K562 (cell line): ENCODE measurements around the gene HPD. TPM values are rescaled to one million over a fixed set of nuclear protein-coding genes. Genes with fewer than 3 reads are reported as not detected.

Source experiments
- CXXC5 ChIP-seq: fragments of 250-450 bp; sonication (Bioruptor Pico); IDR thresholded peaks from 2 replicates; pipeline ENCODE4 v1.8.0; 2022; ENCODE audit warnings: inconsistent platforms, mild to moderate bottlenecking, moderate library complexity
- DEAF1 ChIP-seq: fragments of 450-650 bp; formaldehyde crosslinking; IDR thresholded peaks from 2 replicates; pipeline ENCODE4 v1.4.0; 2020; ENCODE audit warnings: mild to moderate bottlenecking, moderate library complexity
- FUS ChIP-seq: fragments of 200-400 bp; formaldehyde crosslinking; optimal IDR thresholded peaks from 2 replicates; pipeline ENCODE3; 2017; ENCODE audit warnings: low read depth, low read length
- HCFC1 ChIP-seq: IDR thresholded peaks from 2 replicates; pipeline ENCODE4 v1.6.1; 2012; ENCODE audit warnings: low read depth, low read length, improper control_type of control experiment
- MYNN ChIP-seq, 2 experiments: sonication (generic); formaldehyde crosslinking in 1 of 2; IDR thresholded peaks; 2 replicates each; pipeline versions ENCODE4 v1.5.0 to v1.6.1; 2016 to 2020; ENCODE audit warnings: antibody characterized with exemption in 1 of 2, missing genetic modification reagents in 1 of 2
- NFIC ChIP-seq: fragments of 450-650 bp; IDR thresholded peaks from 2 replicates; pipeline ENCODE4 v1.6.1; 2017; ENCODE audit warnings: mild to moderate bottlenecking, inconsistent platforms
- RB1 ChIP-seq: fragments of 450-650 bp; IDR thresholded peaks from 2 replicates; pipeline ENCODE4 v1.6.1; 2017; ENCODE audit warnings: low read depth, mild to moderate bottlenecking
- REST ChIP-seq, 2 experiments: fragments of 450-650 bp; formaldehyde crosslinking in 1 of 2; IDR thresholded peaks; 2 replicates each; pipeline versions ENCODE4 v1.4.0 to v1.6.1; 2014 to 2020; ENCODE audit warnings: mild to moderate bottlenecking in 2 of 2, borderline replicate concordance in 1 of 2, low read depth in 1 of 2
- SRSF1 ChIP-seq: fragments of 200-400 bp; formaldehyde crosslinking; IDR thresholded peaks from 2 replicates; pipeline ENCODE4 v1.6.1; 2017; ENCODE audit warnings: mild to moderate bottlenecking, low read depth, low read length, moderate library complexity
- TFE3 ChIP-seq: fragments of 450-650 bp; formaldehyde crosslinking; IDR thresholded peaks from 2 replicates; pipeline ENCODE4 v1.4.0; 2020; ENCODE audit warnings: mild to moderate bottlenecking, mixed read lengths
- XRCC3 ChIP-seq: fragments of 450-650 bp; IDR thresholded peaks from 2 replicates; pipeline ENCODE4 v1.6.1; 2017; ENCODE audit warnings: mild to moderate bottlenecking, moderate library complexity
- ZNF174 ChIP-seq: fragments of 250-450 bp; sonication (Bioruptor Pico); IDR thresholded peaks from 2 replicates; pipeline ENCODE4 v1.4.0; 2020; ENCODE audit warnings: mild to moderate bottlenecking
- ZNF395 ChIP-seq: fragments of 200-800 bp; sonication (Bioruptor generic); IDR thresholded peaks from 2 replicates; pipeline ENCODE4 v1.6.1; 2017; ENCODE audit warnings: missing genetic modification characterization, missing compliant biosample characterization
- polyA plus RNA-seq, 8 experiments: library from polyadenylated mRNA; depleted of rRNA in 4 of 8; stranded (reverse) in 5 of 8; unstranded in 3 of 8; fragments of >200 nt; fragmentation: Nextera tagmentation in 2 of 8; fragmentation: Illumina TruSeq in 1 of 8; extraction: Ambion mirVana in 2 of 8; extraction: Trizol in 1 of 8; gene quantifications; 2 replicates each; pipeline versions ENCODE4 v1.2.1 to v1.2.3, GENCODE V29; 2011 to 2014; ENCODE audit warnings: inconsistent platforms in 1 of 8, missing spikeins in 1 of 8
- total RNA-seq, 7 experiments: library from RNA; depleted of rRNA in 6 of 7; stranded (reverse); fragments of >200 nt in 6 of 7; fragmentation: Illumina TruSeq in 2 of 7; extraction: Trizol in 2 of 7; gene quantifications; 2 replicates each; pipeline versions ENCODE4 v1.2.1 to v1.2.3, GENCODE V29; 2011 to 2021; ENCODE audit warnings: low replicate concordance in 1 of 7

The HPD gene
- total and polyA plus RNA-seq, 9 of the 15 experiments (the other 6 are each of a cell fraction or from before 2014, with no cell fraction given), result 0.06 to 0.29 (median 0.07) TPM; not detected in 4

GRCh38 chr12:121799842-121800693 is 58.6 kb downstream of the HPD start (continued):
- no peak for TF ChIP-seq REST (IDR thresholded peaks at IDR 0.05; ENCODE audit: borderline replicate concordance)
- 0 out of 2 replicates have a peak, but pooled peaks have one; percentile 20 for TF ChIP-seq REST (CRISPR knock-in tag; IDR thresholded peaks at IDR 0.05; ENCODE audit: low read depth)
- TF ChIP-seq CXXC5, result peak; percentile 52; the same call in 1 of the 2 replicates
- TF ChIP-seq MYNN (IDR thresholded peaks at IDR 0.05), result peak; percentile 67; the same call in 1 of the 2 replicates
- no peak for TF ChIP-seq MYNN (CRISPR knock-in tag; IDR thresholded peaks at IDR 0.05)
- no peak for TF ChIP-seq SRSF1
- peak; percentile 29; the same call in 1 of the 2 replicates for TF ChIP-seq HCFC1
- TF ChIP-seq RB1, result peak; percentile 15; the same call in 1 of the 2 replicates
- no peak for TF ChIP-seq XRCC3
- TF ChIP-seq FUS, result peak; percentile 77
- no peak for TF ChIP-seq ZNF174 (CRISPR knock-in tag)
- no peak for TF ChIP-seq DEAF1 (CRISPR knock-in tag)
- TF ChIP-seq NFIC, result no peak; the same call in 1 of the 2 replicates
- TF ChIP-seq TFE3 (CRISPR knock-in tag), result 0 out of 2 replicates have a peak, but pooled peaks have one; percentile 14
- TF ChIP-seq ZNF395 (CRISPR knock-in tag), result peak; percentile 21; the same call in 1 of the 2 replicates
